HG02588 (cell line): ENCODE data around the gene UBE2O.

ENCODE experiments used
- ATAC-seq: cut with Tn5 transposase; IDR thresholded peaks from one replicate; pipeline ENCODE4 v1.9.1; 2021; ENCODE audit warnings: mild to moderate bottlenecking, moderate library complexity; ENCODE audit not compliant: unreplicated experiment

The UBE2O gene

DNA sequence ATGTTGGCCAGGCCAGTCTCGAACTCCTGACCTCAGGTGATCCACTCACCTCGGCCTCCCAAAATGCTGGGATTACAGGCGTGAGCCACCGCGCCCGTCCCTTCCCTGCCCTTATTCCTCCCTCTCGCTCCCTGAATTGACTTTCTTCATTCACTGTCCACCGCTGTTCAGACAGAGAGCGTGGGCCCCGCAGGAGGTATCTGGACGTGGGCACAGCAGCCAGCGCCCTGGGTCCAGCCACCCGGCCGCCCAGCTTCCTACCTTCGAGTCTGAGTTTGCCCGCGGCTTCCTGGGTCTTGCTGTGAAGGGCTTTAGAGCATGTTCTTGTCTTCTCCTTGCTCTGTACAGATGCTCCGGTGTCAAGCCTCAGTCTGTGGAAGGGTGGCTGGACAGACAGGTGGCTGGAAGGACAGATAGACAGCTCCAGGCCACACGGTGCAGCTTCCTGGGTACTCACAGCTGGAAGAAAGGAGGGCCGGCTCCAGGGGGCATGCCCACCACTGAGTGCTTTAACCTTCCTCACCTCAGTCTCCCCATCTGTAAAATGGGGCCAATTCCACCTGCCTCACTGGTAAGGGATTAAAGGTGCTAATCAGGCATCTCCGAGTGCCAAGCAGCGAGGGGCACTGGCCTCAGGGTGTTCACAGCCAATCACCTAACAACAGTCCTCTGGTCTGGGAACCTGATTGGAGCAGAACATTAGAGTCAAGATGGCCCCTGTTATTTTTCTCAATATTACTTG lies 34.7 kb upstream of the UBE2O start:
- ATAC-seq = no peak

DNA sequence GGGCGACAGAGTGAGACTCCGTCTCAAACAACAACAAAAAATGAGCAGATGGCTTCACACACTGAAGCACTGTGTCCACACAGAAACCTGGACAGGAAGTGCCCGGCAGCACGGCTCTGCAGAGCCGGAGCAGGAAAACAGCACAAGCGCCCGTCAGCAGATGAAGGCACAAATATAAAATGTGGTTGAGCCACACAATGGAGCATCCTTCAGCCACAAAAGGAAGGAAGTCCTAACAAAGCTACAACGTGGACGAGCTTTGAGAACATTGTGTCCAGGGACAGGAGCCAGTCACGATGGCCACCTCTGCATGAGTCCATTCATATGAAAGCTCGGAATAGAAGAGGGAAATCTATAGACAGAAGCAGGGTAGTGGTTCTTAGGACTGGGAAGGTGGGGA lies 32.6 kb upstream of the UBE2O start:
- ATAC-seq = no peak

DNA sequence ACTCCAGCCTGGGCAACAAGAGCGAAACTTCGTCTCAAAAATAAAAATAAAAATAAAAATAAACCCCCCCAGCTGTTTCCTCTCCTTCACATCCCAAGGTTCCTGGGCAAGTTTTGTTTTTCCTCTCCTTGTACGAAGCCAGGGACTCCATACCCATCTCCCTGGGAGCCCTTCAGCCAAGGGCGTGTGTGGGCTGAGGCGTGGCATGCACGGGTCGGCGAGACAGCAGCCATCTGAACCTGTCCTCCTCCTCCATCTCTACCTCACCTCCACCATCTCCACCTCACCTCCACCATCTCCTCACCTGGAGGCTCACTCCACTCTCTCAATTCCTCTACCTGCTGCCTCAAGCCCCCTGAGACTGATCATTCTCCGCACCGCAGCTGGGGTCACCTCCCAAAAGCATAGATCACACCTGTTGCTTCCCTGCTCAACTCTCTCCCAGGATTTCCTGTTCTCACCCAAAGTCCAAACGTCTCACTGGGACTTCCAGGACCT lies 31.3 kb upstream of the UBE2O start:
- ATAC-seq = no peak

DNA sequence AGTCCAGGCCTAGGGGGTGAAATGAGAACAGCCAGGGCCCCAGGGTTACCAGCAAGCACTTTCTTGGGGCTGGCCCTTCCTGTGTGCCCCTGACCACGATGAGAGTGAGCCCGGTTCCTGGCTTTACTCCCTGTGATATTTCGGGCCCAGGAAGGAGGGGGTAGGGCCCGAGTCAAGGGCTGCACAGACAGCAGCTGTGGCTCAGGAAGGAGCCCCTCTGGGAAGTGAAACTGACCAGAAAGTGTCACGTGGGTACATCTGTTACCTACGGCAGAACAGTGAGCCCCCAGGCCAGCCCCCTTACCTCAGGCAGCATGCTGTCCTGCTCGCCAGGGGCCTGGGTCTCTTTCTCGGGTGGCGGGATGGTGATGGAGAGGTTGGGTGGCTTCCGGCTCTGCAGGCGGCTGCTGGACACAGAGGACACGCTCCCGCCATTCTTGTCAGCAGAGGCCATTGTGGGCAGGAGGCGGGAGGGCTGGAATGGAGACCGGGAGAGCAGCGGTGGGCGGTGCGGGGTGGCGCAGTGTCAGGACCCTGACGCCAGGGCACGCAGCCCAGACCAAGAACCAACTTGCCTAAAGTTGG lies 28.2 kb upstream of the UBE2O start:
- ATAC-seq = peak; percentile 58

DNA sequence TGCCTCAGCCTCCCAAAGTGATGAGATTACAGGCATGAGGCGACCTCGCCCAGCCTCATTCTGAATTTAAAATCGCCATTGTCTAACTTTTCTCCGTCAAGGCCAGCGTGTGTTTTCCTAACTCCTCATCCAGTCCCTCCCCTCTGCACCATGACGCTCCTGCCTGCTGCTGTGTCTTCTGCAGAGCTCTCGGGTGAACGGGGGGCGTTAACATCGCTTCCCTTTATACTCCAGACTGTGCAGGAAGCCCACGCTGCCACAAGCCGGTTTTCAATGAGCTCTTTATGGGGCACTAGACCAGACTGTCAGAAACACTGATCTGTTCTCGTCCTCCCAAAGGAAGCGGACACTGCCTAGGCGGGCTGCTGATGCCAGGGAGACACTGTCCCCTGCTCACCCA lies 27.7 kb upstream of the UBE2O start:
- ATAC-seq = no peak

DNA sequence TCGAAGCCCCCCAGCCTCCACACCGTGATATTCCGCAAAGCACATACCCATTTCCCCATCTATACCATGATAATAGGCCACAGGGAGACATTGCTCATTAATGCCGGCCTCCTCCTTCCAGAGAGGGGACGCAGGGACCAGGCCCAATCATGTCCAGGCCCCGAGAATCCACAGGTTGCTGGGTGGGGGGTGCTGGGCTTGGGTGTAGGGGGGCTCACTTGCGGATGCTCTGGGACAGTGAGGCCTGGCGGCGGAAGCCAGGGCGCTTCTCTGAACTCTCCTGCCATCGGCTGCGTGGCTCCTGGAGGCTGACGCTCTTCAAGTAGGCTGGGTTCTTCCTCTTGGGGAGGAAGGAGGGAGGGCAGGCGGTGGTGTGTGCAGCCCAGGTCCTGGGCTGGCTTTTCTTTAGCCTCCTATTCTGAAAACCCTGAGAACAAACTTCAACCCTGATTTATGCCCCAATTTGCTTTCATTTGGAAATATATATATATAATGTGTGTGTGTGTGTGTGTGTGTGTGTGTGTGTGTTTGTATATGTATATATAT lies 26.6 kb upstream of the UBE2O start:
- no peak for ATAC-seq

DNA sequence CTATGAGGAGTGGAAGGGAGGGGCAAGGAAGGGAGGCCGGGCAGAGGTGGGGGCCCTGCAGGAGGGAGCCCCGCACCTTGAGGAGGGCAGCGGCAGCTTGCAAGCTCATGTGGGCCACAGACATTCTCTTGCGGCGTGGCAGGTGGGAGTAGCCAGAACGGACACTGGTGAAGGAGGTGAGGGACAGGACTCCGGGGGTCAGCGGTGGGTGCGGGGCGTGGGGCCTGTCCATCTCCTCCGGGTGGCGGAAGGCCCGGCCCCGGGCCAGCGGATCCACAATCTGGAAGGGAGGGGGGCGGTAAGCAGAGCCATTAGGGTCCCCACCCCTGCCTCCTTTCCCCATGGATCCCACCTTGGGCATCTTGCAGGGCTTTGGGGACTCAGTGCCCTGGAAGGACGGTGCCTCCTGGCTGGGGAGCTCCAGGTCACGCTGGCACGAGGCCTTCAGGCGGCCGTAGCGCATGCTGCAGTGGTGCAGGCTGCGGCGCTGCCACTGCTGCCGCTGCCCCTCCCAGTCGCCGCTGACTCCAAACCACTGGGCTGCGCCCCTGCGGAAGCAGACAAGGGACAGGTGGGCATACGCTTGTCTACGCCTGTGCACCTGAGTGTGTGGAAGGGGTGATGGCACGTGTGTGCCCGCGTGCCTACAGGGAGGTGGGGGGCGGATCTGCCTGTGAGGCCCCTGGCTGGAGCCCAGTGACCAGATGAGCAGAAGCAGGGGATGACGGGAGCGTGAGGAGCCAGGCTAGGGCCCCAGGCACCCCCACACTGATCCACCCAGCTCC lies 26.0 kb upstream of the UBE2O start:
- ATAC-seq = no peak

DNA sequence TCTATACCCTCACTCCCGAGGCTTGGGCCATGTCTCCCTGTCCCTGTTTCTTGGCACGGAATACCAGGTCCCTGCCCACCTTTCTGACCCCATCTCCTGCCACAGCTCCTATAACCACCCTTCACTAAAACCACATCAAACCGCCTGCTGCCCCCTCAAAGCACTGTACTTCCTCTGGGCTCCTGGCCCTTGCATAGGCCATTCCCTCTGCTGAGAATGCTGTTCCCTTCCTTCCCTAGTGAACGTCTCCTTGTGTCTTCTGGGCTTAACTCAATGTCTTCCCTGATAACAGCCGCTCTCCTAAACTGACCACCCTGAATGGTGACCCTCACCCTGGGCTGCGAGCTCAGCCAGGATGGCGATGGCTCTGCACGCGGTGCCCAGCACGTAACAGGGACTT lies 25.1 kb upstream of the UBE2O start:
- no peak for ATAC-seq

DNA sequence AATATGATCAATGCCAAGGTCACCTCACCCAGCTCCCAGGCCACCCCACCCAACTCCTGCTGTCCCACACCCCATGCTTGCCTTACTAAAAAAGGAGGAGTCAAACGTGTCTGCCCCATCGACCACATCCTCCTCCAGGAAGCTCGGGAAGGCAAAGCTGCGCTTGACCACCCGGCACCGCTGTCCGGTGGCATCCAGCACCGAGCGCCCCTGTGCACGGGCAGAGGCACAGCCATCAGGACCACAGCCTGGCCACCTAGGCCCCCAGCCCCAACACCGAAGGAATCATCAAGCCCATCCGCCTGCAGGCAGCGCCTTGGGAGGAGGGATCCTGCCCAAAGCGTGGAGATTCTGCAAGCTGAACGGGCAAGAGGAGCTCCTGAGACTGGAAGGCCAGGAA lies 24.6 kb upstream of the UBE2O start:
- no peak for ATAC-seq

DNA sequence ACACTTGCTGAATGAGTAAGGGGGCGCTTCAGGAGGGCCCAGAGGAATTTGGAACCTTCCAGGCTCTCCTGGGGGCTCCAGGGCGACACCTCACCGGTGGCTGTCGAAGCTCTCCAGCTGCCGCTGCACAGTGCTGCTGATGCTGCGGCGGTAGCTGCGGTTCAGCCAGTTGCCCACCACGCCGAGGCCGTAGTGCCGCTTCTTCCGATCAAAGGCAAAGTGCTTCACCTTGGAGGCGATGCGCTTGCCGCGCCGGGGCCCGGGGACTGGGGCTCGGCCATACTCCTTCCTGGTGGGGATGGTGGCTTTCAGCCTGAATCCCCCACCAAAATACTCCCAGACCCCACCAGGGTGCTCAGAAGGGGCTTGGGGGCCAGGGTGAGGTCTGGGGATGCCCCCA lies 23.8 kb upstream of the UBE2O start:
- ATAC-seq = no peak

DNA sequence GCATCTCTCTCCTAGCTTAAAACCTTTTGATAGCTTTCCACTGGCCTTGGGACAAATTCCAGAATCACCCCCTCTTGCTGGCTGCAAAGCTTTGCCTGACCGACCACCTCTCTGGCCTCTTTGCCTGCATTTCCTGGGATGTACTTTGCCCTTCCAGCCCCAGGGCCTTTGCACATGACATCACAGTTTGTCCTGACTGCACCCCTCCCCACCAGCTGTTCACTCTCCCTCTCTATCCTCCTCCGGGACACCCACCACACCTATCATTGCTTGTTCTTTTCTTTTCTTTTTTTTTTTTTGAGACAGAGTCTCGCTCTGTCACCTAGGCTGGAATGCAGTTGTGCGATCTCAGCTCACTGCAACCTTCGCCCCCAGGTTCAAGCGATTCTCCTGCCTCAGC lies 22.4 kb upstream of the UBE2O start:
- ATAC-seq = no peak

DNA sequence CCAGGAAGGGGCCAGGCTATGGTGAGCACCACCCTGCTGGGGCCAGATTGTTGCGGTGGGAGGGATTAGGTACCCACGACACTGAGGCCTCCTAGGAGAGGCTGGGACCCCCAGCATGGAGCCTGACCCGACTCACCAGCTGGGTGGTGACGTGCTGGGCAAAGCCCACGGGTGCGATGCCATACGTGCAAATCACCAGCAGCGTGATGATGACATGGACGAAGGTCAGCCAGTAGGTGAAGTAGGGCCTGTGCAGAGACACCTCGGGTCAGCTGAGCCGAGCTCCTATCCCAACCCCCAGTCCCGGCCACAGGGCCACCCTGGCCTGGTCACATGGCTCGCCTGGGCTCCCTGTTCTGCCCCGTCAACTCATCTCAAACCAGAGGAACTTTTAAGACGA lies 21.9 kb upstream of the UBE2O start:
- ATAC-seq = no peak

DNA sequence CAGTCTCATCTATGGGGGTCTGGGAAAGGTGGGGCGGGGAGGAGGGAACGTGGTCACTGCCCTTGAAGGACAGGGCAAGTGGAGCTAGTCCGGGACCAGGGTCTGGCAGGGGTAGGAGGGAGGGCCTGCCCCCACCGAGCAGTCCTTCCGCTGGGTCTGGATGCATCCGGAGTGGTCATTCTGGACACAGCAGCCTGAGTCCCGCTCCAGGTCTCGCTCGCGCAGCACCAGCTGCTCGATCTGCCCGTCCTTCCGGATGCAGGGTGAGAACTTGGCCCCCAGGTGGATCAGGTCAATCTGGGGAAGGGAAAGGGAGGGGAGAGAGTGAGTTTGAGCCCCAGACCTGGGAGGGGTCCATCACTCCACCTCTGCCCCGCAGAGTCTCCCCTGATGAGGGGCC lies 21.3 kb upstream of the UBE2O start:
- no peak for ATAC-seq

DNA sequence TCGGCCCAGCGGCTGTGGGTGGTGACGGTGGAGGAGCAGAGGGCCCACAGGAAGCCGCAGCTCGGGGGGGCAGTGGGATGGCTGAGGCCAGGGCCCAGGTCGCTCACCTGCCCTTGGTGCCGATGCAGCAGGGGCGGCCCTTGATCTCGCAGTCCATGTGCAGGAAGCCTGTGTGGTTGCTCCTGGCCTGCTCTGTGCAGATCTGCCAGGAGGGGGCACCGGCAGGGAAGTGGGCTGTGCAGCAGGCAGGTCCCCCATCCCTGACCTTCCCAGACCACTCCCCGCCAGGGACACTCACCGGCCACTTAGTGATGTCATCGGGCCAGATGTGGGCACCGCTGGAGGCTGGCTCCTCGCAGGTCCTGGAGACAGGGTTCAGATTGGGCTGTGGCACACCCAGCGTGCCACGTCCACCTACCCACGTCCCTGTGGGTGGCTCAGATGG lies 20.6 kb upstream of the UBE2O start:
- no peak for ATAC-seq

DNA sequence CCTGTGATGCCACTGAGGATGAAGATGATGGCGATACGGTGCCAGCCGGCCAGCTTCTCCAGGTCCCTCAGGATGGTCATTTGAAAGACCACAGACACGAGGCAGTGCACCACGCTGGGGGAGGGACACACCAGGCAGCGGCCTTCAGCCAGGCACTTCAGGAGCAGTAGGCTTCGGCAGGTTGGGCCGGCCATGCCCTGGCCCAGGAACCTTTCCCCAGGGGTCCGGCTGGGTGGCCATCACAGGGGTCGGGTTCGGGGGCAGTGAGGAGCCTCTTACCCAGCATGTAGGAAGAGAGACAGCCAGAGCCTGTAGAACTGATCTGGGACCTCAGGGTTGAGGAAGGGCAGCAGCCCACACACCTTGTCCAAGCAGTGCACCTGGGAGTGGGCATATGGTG lies 19.8 kb upstream of the UBE2O start:
- ATAC-seq = no peak

DNA sequence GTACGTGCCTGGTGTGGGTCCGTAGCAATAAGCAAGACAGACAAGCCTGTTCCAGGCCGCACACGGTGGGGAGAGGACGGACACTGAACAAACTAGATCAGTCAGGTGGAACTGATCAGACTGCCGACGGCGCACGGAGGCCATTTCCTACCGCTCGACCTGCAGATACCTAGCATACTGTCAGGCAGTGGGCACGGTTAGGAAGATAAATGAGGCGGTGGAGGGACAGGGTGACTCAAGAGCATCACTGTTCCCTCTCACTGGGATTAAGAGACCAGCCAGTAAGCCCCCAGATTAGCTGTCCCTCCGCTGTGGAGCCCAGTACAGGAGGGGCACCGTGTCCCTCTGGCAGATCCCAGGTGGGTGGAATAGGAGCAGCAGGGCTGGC lies 19.3 kb upstream of the UBE2O start:
- ATAC-seq = no peak

DNA sequence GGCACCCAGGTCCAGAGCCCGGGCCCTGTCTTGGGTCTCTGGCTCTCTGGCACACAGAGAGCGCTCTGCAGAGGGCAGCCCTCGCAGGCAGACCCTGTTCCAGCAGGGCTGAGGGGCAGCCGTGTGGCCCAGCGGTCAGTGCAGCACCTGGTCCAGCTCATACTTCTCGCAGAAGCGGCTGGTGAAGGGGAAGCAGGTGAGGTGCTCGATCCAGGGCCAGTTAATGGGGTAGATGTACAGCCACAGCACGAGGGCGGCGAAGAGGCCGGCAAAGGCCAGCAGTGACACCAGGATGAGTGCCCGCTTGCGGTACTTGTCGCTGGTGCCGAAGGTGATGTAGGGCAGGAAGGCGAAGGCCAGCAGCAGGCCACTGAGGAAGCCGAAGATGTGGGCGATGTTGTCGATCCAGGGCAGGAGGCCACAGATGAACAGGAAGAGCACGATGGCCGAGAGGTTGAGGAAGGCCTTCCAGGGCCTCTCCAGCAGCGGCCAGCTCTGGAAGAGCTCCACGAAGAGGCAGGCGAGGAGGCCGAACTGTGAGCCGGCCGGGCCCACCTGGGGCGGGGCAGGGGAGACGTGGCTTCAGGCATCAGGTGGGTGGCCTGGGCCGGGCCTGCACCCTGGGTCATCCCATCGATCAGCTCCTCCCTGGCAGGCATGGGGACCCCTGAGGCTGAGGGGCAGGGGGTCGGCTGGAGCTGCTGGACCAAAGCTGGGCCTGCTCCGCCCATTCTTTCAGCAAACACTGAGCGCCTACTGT lies 18.7 kb upstream of the UBE2O start:
- ATAC-seq = no peak

DNA sequence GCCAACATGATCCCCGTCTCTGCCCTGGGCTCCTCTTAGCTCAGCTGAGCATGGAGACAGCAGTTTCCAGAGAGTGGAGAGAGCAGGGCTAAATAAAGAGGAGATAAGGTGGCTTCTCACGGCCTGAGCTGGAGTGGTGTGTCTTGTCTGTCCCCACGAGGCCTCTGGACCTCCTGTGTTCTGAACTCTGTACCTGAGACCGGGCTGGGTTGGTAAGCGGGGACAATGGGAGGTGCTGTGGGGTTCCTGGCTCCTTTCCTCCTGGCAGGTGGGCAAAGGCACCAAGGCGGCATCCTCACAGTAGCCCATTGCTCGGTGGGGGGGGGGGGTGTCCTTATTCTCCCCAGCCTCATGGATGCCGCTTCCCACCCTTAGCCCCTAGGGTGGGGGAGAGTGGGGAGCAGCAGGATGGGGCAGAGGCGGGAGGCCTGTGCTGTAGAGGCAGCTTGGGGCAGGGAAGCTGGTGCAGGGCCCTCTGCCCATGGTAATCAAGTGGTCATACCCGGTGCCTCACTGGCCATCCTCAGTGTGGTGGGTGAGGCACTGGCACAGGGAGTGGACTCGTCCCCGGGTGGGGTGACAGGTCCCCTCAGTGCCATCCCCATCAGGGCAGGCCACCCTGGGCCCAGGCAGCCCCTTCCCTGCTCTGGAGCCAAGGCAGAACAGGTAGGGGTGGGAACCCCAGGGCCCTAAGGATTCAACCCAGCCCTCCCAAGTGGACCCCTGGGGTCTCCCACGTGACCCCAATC lies 17.2 kb upstream of the UBE2O start:
- ATAC-seq = no peak

DNA sequence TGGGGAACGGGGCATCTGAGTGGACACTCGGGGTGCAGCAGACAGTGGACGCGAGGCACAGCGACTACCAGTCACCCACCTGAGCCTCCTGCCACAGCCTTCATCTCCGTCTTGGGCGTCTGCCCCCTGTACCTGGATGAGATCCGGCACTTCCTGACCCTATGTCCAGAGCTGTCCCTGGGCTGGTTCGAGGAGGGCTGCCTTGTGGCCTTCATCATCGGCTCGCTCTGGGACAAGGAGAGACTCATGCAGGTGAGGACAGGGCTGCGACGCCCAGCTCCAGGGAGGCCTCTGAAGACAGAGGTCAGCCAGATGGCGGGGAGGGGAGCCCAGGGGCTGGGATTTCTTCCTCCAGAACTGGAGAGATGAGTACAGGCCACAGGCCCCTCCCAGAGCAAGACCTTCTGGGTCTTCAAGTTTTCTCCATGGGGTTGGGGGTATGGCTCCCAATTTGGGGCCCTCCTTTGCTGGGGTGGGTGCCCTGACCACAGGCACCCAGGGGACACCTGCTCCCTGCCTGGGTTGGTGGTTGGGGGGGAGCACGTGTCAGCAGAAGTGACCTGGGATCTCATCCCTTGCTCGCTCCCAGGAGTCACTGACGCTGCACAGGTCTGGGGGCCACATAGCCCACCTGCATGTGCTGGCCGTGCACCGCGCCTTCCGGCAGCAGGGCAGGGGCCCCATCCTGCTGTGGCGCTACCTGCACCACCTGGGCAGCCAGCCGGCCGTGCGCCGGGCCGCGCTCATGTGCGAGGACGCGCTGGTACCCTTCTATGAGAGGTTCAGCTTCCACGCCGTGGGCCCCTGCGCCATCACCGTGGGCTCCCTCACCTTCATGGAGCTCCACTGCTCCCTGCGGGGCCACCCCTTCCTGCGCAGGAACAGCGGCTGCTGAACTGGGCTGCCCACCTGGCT lies 16.4 kb upstream of the UBE2O start:
- no peak for ATAC-seq
